Cardiac septum (tissue), 1 donor: ENCODE data around the gene ADAMTS17. TPM values are rescaled to one million over a fixed set of nuclear protein-coding genes. Genes with fewer than 3 reads are reported as not detected.

Experiments used
- DNase-seq: peaks from one replicate; pipeline ENCODE4 v3.0.0-alpha.2; 2020; ENCODE audit warnings: low spot score
- intact Hi-C: fragments of 100-400 bp; cut with DNase I; formaldehyde crosslinking; loops from one replicate; pipeline ENCODE4 v1.14.0; 2022
- total RNA-seq: library from RNA; stranded (reverse); fragmentation: NEBNext Ultra II Directional; extraction: Animal tissue kit (Norgen Biotek cat#: 25700); gene quantifications from one replicate; pipeline ENCODE4 v1.2.1, GENCODE V29; 2021
- donor health status: DM: no; HTN: no; CAD: no.

Gene ADAMTS17
- total RNA-seq, 1 donor from 2014 or later: 0.67 TPM

GRCh38 chr15:100052716-100053473 is 288.9 kb downstream of the ADAMTS17 start:
- DNase-seq: no peak
- intact Hi-C loops: no loop called here

GRCh38 chr15:100050877-100051786 is 290.6 kb downstream of the ADAMTS17 start:
- no peak for DNase-seq
- intact Hi-C loops: no loop called here

GRCh38 chr15:100049936-100050876 is 291.6 kb downstream of the ADAMTS17 start:
- DNase-seq: no peak
- intact Hi-C loops: no loop called here

- no peak for DNase-seq
- intact Hi-C loops: no loop called here
Observed at GRCh38 chr15:100049483-100049882, 292.3 kb downstream of the ADAMTS17 start.

- DNase-seq: no peak
- intact Hi-C loops: no loop called here
Observed at GRCh38 chr15:100048736-100049135, 293.0 kb downstream of the ADAMTS17 start.

- intact Hi-C loops: no loop called here
- DNase-seq: no peak
Observed at GRCh38 chr15:100043692-100044091, 298.1 kb downstream of the ADAMTS17 start.

- no peak for DNase-seq
- intact Hi-C loops: no loop called here
Observed at GRCh38 chr15:100043068-100043641, 298.6 kb downstream of the ADAMTS17 start.

GRCh38 chr15:100042558-100042957 is 299.2 kb downstream of the ADAMTS17 start:
- no peak for DNase-seq
- intact Hi-C loops: no loop called here

- intact Hi-C loops: no loop called here
- DNase-seq: no peak
Observed at GRCh38 chr15:100041127-100041828, 300.5 kb downstream of the ADAMTS17 start.

GRCh38 chr15:100039994-100040393 is 301.8 kb downstream of the ADAMTS17 start:
- DNase-seq: no peak
- intact Hi-C loops: no loop called here

- DNase-seq: no peak
- intact Hi-C loops: no loop called here
Observed at GRCh38 chr15:100038736-100039135, 303.0 kb downstream of the ADAMTS17 start.

GRCh38 chr15:100037901-100038300 is 303.9 kb downstream of the ADAMTS17 start:
- intact Hi-C loops: no loop called here
- no peak for DNase-seq

- intact Hi-C loops: no loop called here
- DNase-seq: no peak
Observed at GRCh38 chr15:100036015-100036414, 305.8 kb downstream of the ADAMTS17 start.

- intact Hi-C loops: no loop called here
- DNase-seq: no peak
Observed at GRCh38 chr15:100034191-100034590, 307.6 kb downstream of the ADAMTS17 start.

GRCh38 chr15:100033140-100033857 is 308.5 kb downstream of the ADAMTS17 start:
- intact Hi-C loops: no loop called here
- DNase-seq: no peak

GRCh38 chr15:100032358-100033085 is 309.3 kb downstream of the ADAMTS17 start:
- DNase-seq: no peak
- intact Hi-C loops: no loop called here

GRCh38 chr15:100031665-100032357 is 310.0 kb downstream of the ADAMTS17 start:
- DNase-seq: no peak
- intact Hi-C loops: no loop called here
